Cardiac fibroblast (primary cell): ENCODE data around the gene ANKRD31.
"Not testable (repeated sequence)": the region's sequence is repeated elsewhere in the genome, so short reads cannot be mapped to it uniquely, and the experiment has no call there.

Experiments
- DNase-seq, 2 donors: peaks; one replicate each; pipeline versions ENCODE4 v3.0.0 to v3.0.0-alpha.2; 2010; ENCODE audit warnings: low read depth in 2 of 2
- H3K4me3 ChIP-seq, 2 donors: replicated peaks in 1 of 2; 1 replicate in 1 of 2; 2 replicates in 1 of 2; pipeline ENCODE4 v1.5.1; 2011; ENCODE audit warnings: low read depth in 2 of 2, low read length in 2 of 2, mild to moderate bottlenecking in 2 of 2, moderate library complexity in 1 of 2
- TF ChIP-seq, protein P1 (sequence below): IDR thresholded peaks from one replicate; pipeline ENCODE4 v1.5.1; 2011; ENCODE audit warnings: low read depth, mild to moderate bottlenecking, low read length, inconsistent platforms

The ANKRD31 gene

DNA sequence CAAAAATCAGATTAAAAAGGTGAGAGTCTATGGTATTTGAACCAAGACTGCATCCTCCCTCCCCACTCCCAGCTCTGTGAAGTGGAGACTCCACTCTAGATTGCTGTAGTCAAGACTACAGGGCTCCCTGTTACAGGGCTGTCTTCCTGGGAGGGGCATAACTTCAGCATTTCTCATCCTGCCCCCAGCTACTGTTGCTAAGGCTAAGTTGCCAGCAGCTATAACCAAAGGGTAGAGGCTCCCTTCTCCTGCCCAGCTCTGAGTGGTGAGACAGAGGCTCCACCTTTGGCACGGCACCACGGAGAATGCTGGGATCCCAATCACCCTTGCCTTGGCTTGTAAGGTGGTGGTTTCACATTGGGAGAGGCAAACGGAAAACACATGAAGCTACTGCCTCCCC lies 145.1 kb downstream of the ANKRD31 start:
- no peak overlapping the region for H3K4me3 ChIP-seq
- DNase-seq = peak in 1 of 2 donors; percentile 15
- TF ChIP-seq, protein P1, sequence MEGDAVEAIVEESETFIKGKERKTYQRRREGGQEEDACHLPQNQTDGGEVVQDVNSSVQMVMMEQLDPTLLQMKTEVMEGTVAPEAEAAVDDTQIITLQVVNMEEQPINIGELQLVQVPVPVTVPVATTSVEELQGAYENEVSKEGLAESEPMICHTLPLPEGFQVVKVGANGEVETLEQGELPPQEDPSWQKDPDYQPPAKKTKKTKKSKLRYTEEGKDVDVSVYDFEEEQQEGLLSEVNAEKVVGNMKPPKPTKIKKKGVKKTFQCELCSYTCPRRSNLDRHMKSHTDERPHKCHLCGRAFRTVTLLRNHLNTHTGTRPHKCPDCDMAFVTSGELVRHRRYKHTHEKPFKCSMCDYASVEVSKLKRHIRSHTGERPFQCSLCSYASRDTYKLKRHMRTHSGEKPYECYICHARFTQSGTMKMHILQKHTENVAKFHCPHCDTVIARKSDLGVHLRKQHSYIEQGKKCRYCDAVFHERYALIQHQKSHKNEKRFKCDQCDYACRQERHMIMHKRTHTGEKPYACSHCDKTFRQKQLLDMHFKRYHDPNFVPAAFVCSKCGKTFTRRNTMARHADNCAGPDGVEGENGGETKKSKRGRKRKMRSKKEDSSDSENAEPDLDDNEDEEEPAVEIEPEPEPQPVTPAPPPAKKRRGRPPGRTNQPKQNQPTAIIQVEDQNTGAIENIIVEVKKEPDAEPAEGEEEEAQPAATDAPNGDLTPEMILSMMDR = no peak

DNA sequence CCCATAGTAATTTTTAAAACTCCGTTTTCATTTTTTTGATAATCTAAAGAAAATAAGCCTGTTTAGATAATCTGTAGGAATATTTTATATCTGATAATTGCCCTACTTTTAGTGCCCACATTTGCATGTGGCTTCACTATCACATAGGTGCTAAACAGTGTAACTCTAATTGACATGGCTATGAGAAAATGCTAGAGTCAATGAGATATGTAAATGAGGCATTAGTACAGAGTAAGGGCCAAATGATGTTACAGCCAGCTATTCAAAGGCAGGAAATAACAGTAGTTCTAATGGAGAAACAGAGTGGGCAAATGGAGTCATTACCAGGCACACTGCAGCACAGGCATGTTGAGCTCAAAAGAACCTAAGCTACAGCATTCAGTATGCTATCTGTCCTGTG lies 147.0 kb downstream of the ANKRD31 start:
- TF ChIP-seq, protein P1 = no peak

DNA sequence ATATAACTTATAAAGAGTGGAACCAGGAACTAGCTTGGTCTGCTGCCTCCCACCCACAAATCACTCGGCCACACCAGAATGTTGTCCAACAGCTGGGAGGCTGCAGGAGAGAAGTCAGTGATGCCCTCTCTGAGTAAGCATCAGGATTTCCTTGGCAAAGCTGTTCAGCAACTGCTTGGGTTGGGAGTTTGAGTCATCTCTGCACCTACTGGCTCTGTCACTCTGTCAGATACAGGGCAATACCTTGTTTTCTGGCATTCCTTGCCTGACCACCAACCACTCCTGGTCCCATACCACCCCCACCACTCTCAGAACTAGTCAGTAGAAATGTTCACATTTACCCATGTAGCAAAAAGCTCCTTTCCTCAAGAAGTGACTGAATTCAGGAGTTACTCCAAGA lies 147.5 kb downstream of the ANKRD31 start:
- H3K4me3 ChIP-seq = no peak overlapping the region
- DNase-seq = no peak
- TF ChIP-seq, protein P1 = no peak

More for the DNA sequence above, 147.0 kb downstream of the ANKRD31 start:
- H3K4me3 ChIP-seq = no peak overlapping the region
- no peak for DNase-seq

DNA sequence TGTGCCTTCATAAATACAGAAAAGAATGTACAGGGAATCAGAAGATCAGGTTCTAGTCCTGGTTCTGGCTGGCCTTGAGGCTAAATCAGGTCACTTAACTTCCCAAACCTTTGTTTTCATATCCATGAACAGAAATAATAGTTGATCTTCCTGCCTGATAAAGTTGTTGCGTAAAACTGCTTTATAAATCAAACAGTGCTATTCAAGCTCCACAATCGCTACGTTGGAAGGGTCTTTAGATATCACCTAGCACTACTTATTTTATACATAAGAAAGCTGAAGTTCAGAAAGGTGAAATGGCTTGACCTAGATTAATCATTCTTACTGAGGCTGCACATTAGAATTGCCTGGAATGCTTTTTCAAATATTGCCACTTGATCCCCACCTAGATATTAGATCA lies 148.0 kb downstream of the ANKRD31 start:
- TF ChIP-seq, protein P1 = no peak
- no peak overlapping the region for H3K4me3 ChIP-seq
- DNase-seq = no peak

DNA sequence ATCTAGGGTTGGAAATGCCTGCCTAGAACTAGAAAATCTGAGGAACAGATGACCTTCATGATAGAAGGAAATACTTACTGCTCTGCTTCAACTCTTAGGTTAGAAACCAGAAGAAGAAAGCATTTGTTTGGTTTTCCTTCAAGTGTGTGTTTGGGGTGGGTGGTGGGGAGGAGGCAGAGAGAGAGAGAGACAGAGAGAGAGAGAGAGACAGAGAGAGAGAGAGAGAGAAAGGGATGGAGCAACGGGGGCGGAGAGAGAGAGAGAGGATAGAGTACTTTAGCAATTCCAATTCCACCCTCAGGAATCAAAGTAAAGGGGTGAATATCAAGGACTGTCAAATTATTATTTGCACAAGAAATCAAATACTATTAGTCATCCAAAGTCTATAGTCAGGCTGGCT lies 155.2 kb downstream of the ANKRD31 start:
- no peak for DNase-seq
- TF ChIP-seq, protein P1 = no peak
- H3K4me3 ChIP-seq = no peak overlapping the region

DNA sequence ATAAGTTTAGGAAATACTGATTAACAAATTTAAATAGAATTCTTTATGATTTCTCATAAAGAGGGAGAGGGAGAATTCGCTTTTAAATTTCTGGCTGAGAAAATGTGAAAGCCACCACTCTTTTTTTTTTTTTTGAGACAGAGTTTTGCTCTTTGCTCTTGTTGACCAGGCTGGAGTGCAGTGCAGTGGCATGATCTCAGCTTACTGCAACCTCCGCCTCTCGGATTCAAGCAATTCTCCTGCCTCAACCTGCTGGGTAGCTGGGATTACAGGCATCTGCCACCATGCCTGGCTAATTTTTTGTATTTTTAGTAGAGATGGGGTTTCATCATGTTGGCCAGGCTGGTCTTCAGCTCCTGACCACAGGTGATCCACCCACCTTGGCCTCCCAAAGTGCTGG lies 157.3 kb downstream of the ANKRD31 start:
- H3K4me3 ChIP-seq, DNase-seq: not testable (repeated sequence)

DNA sequence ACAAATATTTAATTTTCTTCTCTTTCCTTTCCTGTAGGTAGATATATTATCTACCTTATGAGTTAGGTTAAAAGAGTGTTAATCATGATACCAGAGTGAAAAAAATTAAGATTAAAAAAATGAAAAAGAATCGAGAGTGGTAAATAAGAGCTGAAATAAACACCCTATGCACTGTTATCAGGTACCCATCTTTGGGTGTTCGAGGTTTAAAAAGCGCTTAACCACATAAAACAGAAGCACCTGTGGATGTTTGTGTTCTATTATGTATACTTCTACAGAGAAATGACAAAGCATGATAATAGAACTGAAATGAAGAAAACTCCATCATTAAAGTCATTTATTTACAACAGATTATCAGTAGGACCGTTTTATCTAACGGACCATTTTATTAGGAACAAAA lies 158.7 kb downstream of the ANKRD31 start:
- no peak for DNase-seq
- H3K4me3 ChIP-seq = no peak overlapping the region
- TF ChIP-seq, protein P1 = no peak
